Measurements from ENCODE around the gene FANCG.

FANCG gene

GRCh38 chr9:35051069-35051967, 28.4 kb downstream of the FANCG start:
- in situ Hi-C loops (cut with HindIII; ENCODE audit: low sequenced_read_pairs): no loop called here
- peak; percentile 67 for TF ChIP-seq CTCF (IDR thresholded peaks at IDR 0.05; ENCODE audit: low read depth, low read length)
- DNase-seq (ENCODE audit: low read depth, low spot score): peak; percentile 49
- H3K4me3 ChIP-seq (ENCODE audit: low read depth, low read length): no peak overlapping the region

- no peak for TF ChIP-seq CTCF (IDR thresholded peaks at IDR 0.05; ENCODE audit: low read depth, low read length)
- no peak overlapping the region for H3K4me3 ChIP-seq (ENCODE audit: low read depth, low read length)
- in situ Hi-C loops (cut with HindIII; ENCODE audit: low sequenced_read_pairs): no loop called here
- no peak for DNase-seq (ENCODE audit: low read depth, low spot score)
Observed at GRCh38 chr9:35048511-35048910, 31.2 kb downstream of the FANCG start.

GRCh38 chr9:35044071-35044470, 35.7 kb downstream of the FANCG start:
- DNase-seq (ENCODE audit: low read depth, low spot score): no peak
- in situ Hi-C loops (cut with HindIII; ENCODE audit: low sequenced_read_pairs): no loop called here
- TF ChIP-seq CTCF (IDR thresholded peaks at IDR 0.05; ENCODE audit: low read depth, low read length): no peak
- H3K4me3 ChIP-seq (ENCODE audit: low read depth, low read length): no peak overlapping the region

GRCh38 chr9:35042891-35043545, 36.7 kb downstream of the FANCG start:
- no peak for TF ChIP-seq CTCF (IDR thresholded peaks at IDR 0.05; ENCODE audit: low read depth, low read length)
- no peak overlapping the region for H3K4me3 ChIP-seq (ENCODE audit: low read depth, low read length)
- in situ Hi-C loops (cut with HindIII; ENCODE audit: low sequenced_read_pairs): no loop called here
- no peak for DNase-seq (ENCODE audit: low read depth, low spot score)

- no peak for TF ChIP-seq CTCF (IDR thresholded peaks at IDR 0.05; ENCODE audit: low read depth, low read length)
- in situ Hi-C loops (cut with HindIII; ENCODE audit: low sequenced_read_pairs): no loop called here
- H3K4me3 ChIP-seq (ENCODE audit: low read depth, low read length): no peak overlapping the region
- DNase-seq (ENCODE audit: low read depth, low spot score): no peak
Observed at GRCh38 chr9:35042081-35042604, 37.6 kb downstream of the FANCG start.

GRCh38 chr9:35035851-35036701, 43.7 kb downstream of the FANCG start:
- no peak for DNase-seq (ENCODE audit: low read depth, low spot score)
- in situ Hi-C loops (cut with HindIII; ENCODE audit: low sequenced_read_pairs): no loop called here
- TF ChIP-seq CTCF (IDR thresholded peaks at IDR 0.05; ENCODE audit: low read depth, low read length): no peak
- H3K4me3 ChIP-seq (ENCODE audit: low read depth, low read length): peak overlapping the region; percentile 2

All from astrocyte of the spinal cord (primary cell).